Loucy (cell line): ENCODE data around the gene ARHGAP26.

Experiments
- CTCF ChIP-seq: fragments of 200-600 bp; sonication (generic); conservative IDR thresholded peaks from 2 replicates; pipeline ENCODE4 v1.5.1; 2014; ENCODE audit warnings: mild to moderate bottlenecking, antibody characterized with exemption, low read length
- EZH2phosphoT487 ChIP-seq: fragments of 200-600 bp; IDR thresholded peaks from 2 replicates; pipeline ENCODE4 v1.6.1; 2018; ENCODE audit warnings: antibody characterized with exemption, mild to moderate bottlenecking, moderate library complexity, borderline replicate concordance

DNA sequence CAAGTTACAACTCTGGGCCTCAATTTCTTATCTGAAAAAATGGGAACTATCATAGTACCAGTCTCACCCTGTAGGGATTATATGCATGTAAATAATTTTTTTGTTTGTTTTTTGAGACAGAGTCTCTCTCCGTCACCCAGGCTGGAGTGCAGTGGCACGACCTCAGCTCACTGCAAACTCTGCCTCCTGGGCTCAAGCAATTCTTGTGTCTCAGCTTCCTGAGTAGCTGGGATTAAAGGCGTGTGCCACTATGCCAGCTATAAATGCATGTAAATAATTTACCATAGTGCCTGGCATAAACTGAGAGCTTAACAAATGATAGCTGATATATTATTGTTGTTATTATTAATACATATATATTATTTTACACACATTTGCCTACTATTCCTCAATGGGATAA, 3.0 kb upstream of the ARHGAP26 start:
- no peak for TF ChIP-seq CTCF
- no peak for TF ChIP-seq EZH2phosphoT487
